GM12878 (cell line): ENCODE results near the gene CCSER2. TPM values are rescaled to one million over a fixed set of nuclear protein-coding genes. Genes with fewer than 3 reads are reported as not detected.

Source experiments
- ATAC-seq: fragments of 200-7000 bp; cut with Tn5 transposase; 3 replicates; pipeline ENCODE4 v1.9.1; 2020; ENCODE audit warnings: mild to moderate bottlenecking, moderate library complexity
- BruUV-seq: library from RNA; stranded (reverse); fragments of 400-500 nt; replicated peaks from 2 replicates; lab custom pipeline; 2021; lab: Mats Ljungman, UMichigan
- CTCF ChIA-PET: fragments of 300-600 bp; sonication (Branson Sonifier 250); formaldehyde crosslinking; extraction: SDS; loops from one replicate; lab custom pipeline; 2021; ENCODE audit warnings: inconsistent platforms; lab: Yijun Ruan, JAX
- POLR2A ChIA-PET: fragments of 350-600 bp; formaldehyde crosslinking; extraction: SDS; loops from one replicate; lab custom pipeline; 2021; ENCODE audit warnings: inconsistent platforms; lab: Charles Lee
- RAD21 ChIA-PET: fragments of 300-600 bp; sonication (Branson Sonifier 250); formaldehyde crosslinking; loops from one replicate; lab custom pipeline; 2023; ENCODE audit warnings: antibody characterized with exemption; ENCODE audit not compliant: unreplicated experiment; lab: Charles Lee
- SMC1A ChIA-PET: fragments of 300-600 bp; sonication (Branson Sonifier 250); formaldehyde crosslinking; loops from one replicate; lab custom pipeline; 2023; ENCODE audit not compliant: unreplicated experiment, uncharacterized antibody; lab: Charles Lee
- DNase-seq: peaks from one replicate; pipeline ENCODE4 v3.0.0-alpha.2; 2011; ENCODE audit warnings: low read depth, low spot score
- FAIRE-seq: peaks from 3 replicates; lab custom pipeline; 2011; peaks lifted over from hg19 to GRCh38; lab: Jason Lieb, UNC
- H2AFZ ChIP-seq: 2 replicates; pipeline ENCODE4 v1.6.0; 2011; ENCODE audit warnings: low read depth, low read length, control low read depth; ENCODE audit not compliant: control insufficient read depth
- H3K27ac ChIP-seq: 2 replicates; pipeline ENCODE4 v1.5.1; 2011; ENCODE audit warnings: control low read depth; ENCODE audit not compliant: control insufficient read depth, insufficient read depth
- H3K27me3 ChIP-seq, 2 experiments: replicated peaks in 1 of 2; 2 replicates each; pipeline versions ENCODE4 v1.6.0 to v1.6.1; 2011; ENCODE audit warnings: low read length in 1 of 2; ENCODE audit not compliant: control insufficient read depth in 2 of 2, insufficient read depth in 2 of 2
- H3K36me3 ChIP-seq, 2 experiments: 2 replicates each; pipeline ENCODE4 v1.5.1; 2011; ENCODE audit warnings: low read length in 1 of 2; ENCODE audit not compliant: control insufficient read depth in 2 of 2, insufficient read depth in 2 of 2
- H3K4me1 ChIP-seq: 2 replicates; pipeline ENCODE4 v1.6.1; 2011; ENCODE audit warnings: mild to moderate bottlenecking, low read length, moderate library complexity, mixed read lengths; ENCODE audit not compliant: control insufficient read depth, insufficient read depth
- H3K4me2 ChIP-seq: 2 replicates; pipeline ENCODE4 v1.6.0; 2011; ENCODE audit warnings: control low read depth; ENCODE audit not compliant: control insufficient read depth, insufficient read depth
- H3K4me3 ChIP-seq: fragments of 200-600 bp; sonication (generic); 2 replicates; pipeline ENCODE4 v1.5.1; 2016
- H3K79me2 ChIP-seq: 2 replicates; pipeline ENCODE4 v1.6.0; 2011; ENCODE audit warnings: low read length; ENCODE audit not compliant: control insufficient read depth, insufficient read depth
- H3K9ac ChIP-seq: 2 replicates; pipeline ENCODE4 v1.8.0; 2011; ENCODE audit warnings: low read length, control low read depth, mixed read lengths; ENCODE audit not compliant: control insufficient read depth, insufficient read depth
- H3K9me3 ChIP-seq: replicated peaks from 3 replicates; pipeline ENCODE4 v1.5.1; 2011; ENCODE audit warnings: mild to moderate bottlenecking, low read length; ENCODE audit not compliant: control insufficient read depth, insufficient read depth
- H4K20me1 ChIP-seq: 2 replicates; pipeline ENCODE4 v1.6.0; 2011; ENCODE audit not compliant: control insufficient read depth, insufficient read depth
- BACH1 ChIP-seq: fragments of 450-650 bp; IDR thresholded peaks from 2 replicates; pipeline ENCODE4 v1.6.1; 2017; ENCODE audit warnings: mild to moderate bottlenecking, borderline replicate concordance
- GABPA ChIP-seq: IDR thresholded peaks from 2 replicates; pipeline ENCODE4 v1.6.1; 2014; ENCODE audit warnings: antibody characterized with exemption, low read depth, mild to moderate bottlenecking, inconsistent platforms
- KAT2A ChIP-seq: conservative IDR thresholded peaks from 2 replicates; pipeline ENCODE4 v1.6.1; 2011; ENCODE audit warnings: low read depth, low read length; ENCODE audit not compliant: control insufficient read depth
- KLF5 ChIP-seq: fragments of 450-650 bp; IDR thresholded peaks from 2 replicates; pipeline ENCODE4 v1.6.1; 2014; ENCODE audit warnings: mild to moderate bottlenecking; ENCODE audit not compliant: partially characterized antibody
- POLR2A ChIP-seq: IDR thresholded peaks from 2 replicates; pipeline ENCODE4 v1.6.1; 2011; ENCODE audit warnings: low read depth, mild to moderate bottlenecking, low read length
- STAT1 ChIP-seq: fragments of 450-650 bp; conservative IDR thresholded peaks from 2 replicates; pipeline ENCODE4 v1.6.1; 2014; ENCODE audit warnings: antibody characterized with exemption, mild to moderate bottlenecking
- WRNIP1 ChIP-seq: IDR thresholded peaks from 2 replicates; pipeline ENCODE4 v1.6.1; 2011; ENCODE audit warnings: low read depth, low read length, improper control_type of control experiment, borderline replicate concordance
- YBX1 ChIP-seq: fragments of 450-650 bp; IDR thresholded peaks from 2 replicates; pipeline ENCODE4 v1.6.1; 2016; ENCODE audit warnings: antibody characterized with exemption
- YY1 ChIP-seq: IDR thresholded peaks from 2 replicates; pipeline ENCODE4 v1.6.1; 2011; ENCODE audit warnings: low read depth, mild to moderate bottlenecking, low read length
- ZBED1 ChIP-seq: IDR thresholded peaks from 2 replicates; pipeline ENCODE4 v1.6.1; 2016; ENCODE audit warnings: borderline replicate concordance
- ZBTB33 ChIP-seq: fragments of 450-650 bp; IDR thresholded peaks from 2 replicates; pipeline ENCODE4 v1.6.1; 2017; ENCODE audit warnings: mild to moderate bottlenecking
- ZBTB4 ChIP-seq: fragments of 450-650 bp; formaldehyde crosslinking; IDR thresholded peaks from 2 replicates; pipeline ENCODE4 v1.4.0; 2022; ENCODE audit warnings: mild to moderate bottlenecking, moderate library complexity
- ZNF24 ChIP-seq: fragments of 450-650 bp; IDR thresholded peaks from 2 replicates; pipeline ENCODE4 v1.6.1; 2017; ENCODE audit warnings: antibody characterized with exemption, mild to moderate bottlenecking
- ZNF274 ChIP-seq: IDR thresholded peaks from one replicate; pipeline ENCODE4 v1.8.0; 2011; ENCODE audit not compliant: insufficient read length, insufficient read depth
- WGBS: methylation state at CpG from one replicate; pipeline ENCODE4 v1.1.6; 2016; ENCODE audit warnings: low lambda C conversion rate; ENCODE audit not compliant: insufficient replicate concordance, insufficient coverage; ENCODE audit errors: missing lambda C conversion rate; 5-methylcytosine and 5-hydroxymethylcytosine counted together
- in situ Hi-C: fragments of 300-500 bp; cut with MboI; formaldehyde crosslinking; loops from 9 replicates; pipeline ENCODE4 v1.14.3; 2018; ENCODE audit warnings: mixed read lengths
- intact Hi-C: fragments of 100-400 bp; cut with micrococcal nuclease; formaldehyde crosslinking; loops from one replicate; pipeline ENCODE4 v1.14.2; 2022; ENCODE audit not compliant: unreplicated experiment
- polyA plus RNA-seq, 11 experiments: library from polyadenylated mRNA; depleted of rRNA in 4 of 11; unstranded in 6 of 11; stranded (reverse) in 5 of 11; fragments of >200 nt; fragmentation: Nextera tagmentation in 4 of 11; fragmentation: Illumina TruSeq in 1 of 11; extraction: Ambion mirVana in 4 of 11; extraction: Trizol in 1 of 11; gene quantifications; 1 replicate in 1 of 11; 2 replicates in 10 of 11; pipeline versions ENCODE4 v1.2.1 to v1.2.3, GENCODE V29; 2011 to 2016; ENCODE audit warnings: inconsistent platforms in 2 of 11, missing spikeins in 2 of 11, low read depth in 1 of 11
- total RNA-seq, 4 experiments: library from RNA; depleted of rRNA in 3 of 4; stranded (reverse); fragments of >200 nt in 3 of 4; fragmentation: Illumina TruSeq in 1 of 4; extraction: Trizol in 1 of 4; gene quantifications; 2 replicates each; pipeline versions ENCODE4 v1.2.1 to v1.2.3, GENCODE V29; 2013 to 2021
- TF ChIP-seq, protein P1 (sequence below): IDR thresholded peaks from 2 replicates; pipeline ENCODE4 v1.6.1; 2011; ENCODE audit warnings: mild to moderate bottlenecking, low read depth, low read length, moderate library complexity; ENCODE audit not compliant: insufficient replicate concordance
- TF ChIP-seq, protein P2 (sequence below): fragments of 450-650 bp; IDR thresholded peaks from 2 replicates; pipeline ENCODE4 v1.6.1; 2016; ENCODE audit warnings: mild to moderate bottlenecking

The CCSER2 gene
- total and polyA plus RNA-seq, 10 of the 15 experiments (the other 5 are each of a cell fraction or from before 2014, with no cell fraction given), result 4.7 to 18.8 (median 13.2) TPM

- H3K4me3 ChIP-seq, result no peak overlapping the region
- ChIA-PET POLR2A (no interaction called here), RAD21 (no interaction called here), SMC1A (no interaction called here), CTCF (interaction anchor here (0.8 to 6.2 kb wide), 2 partner anchors 81 to 188 kb away, joined by 3 to 71 read pairs; no protein-coding TSS in a partner anchor)
- H3K27ac ChIP-seq, result no peak overlapping the region
- no peaks in the 10 kb centered on the region for H3K9me3 ChIP-seq
- 80% methylated on average over 2 of the region's 2 CpGs for WGBS
- TF ChIP-seq ZBTB33 (no peak), BACH1 (no peak), KAT2A (no peak), ZNF24 (no peak), WRNIP1 (no peak), POLR2A (no peak), ZBTB4 (CRISPR knock-in tag) (no peak), KLF5 (no peak), YY1 (no peak), YBX1 (no peak), ZNF274 (no peak), STAT1 (no peak), ZBED1 (no peak), GABPA (no peak)
- TF ChIP-seq, protein P1, sequence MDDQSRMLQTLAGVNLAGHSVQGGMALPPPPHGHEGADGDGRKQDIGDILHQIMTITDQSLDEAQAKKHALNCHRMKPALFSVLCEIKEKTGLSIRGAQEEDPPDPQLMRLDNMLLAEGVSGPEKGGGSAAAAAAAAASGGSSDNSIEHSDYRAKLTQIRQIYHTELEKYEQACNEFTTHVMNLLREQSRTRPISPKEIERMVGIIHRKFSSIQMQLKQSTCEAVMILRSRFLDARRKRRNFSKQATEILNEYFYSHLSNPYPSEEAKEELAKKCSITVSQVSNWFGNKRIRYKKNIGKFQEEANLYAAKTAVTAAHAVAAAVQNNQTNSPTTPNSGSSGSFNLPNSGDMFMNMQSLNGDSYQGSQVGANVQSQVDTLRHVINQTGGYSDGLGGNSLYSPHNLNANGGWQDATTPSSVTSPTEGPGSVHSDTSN, result no peak
- TF ChIP-seq, protein P2, sequence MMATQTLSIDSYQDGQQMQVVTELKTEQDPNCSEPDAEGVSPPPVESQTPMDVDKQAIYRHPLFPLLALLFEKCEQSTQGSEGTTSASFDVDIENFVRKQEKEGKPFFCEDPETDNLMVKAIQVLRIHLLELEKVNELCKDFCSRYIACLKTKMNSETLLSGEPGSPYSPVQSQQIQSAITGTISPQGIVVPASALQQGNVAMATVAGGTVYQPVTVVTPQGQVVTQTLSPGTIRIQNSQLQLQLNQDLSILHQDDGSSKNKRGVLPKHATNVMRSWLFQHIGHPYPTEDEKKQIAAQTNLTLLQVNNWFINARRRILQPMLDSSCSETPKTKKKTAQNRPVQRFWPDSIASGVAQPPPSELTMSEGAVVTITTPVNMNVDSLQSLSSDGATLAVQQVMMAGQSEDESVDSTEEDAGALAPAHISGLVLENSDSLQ, result no peak
- no peaks in the 10 kb centered on the region for H4K20me1 ChIP-seq
- FAIRE-seq, result no peak
- H3K4me1 ChIP-seq, result no peaks in the 10 kb centered on the region; the same call in 1 of the 2 replicates
- intact Hi-C loops, result no loop called here
- H2AFZ ChIP-seq, result no peak overlapping the region
- BruUV-seq, result no TSS peak
- H3K9ac ChIP-seq, result no peak overlapping the region
- no peak overlapping the region for H3K4me2 ChIP-seq
- no peaks in the 10 kb centered on the region; the same call in 1 of the 2 replicates for H3K79me2 ChIP-seq
- no peak for DNase-seq
- no peaks in the 10 kb centered on the region for H3K27me3 ChIP-seq
- in situ Hi-C loops, result no loop called here
- ATAC-seq, result no peak
- H3K36me3 ChIP-seq, result no peaks in the 10 kb centered on the region
Measured at GRCh38 chr10:84348860-84349259, 20.5 kb downstream of the CCSER2 start.
